ENCODE data around the gene ZNF575. TPM values are rescaled to one million over a fixed set of nuclear protein-coding genes. Genes with fewer than 3 reads are reported as not detected.

Gene ZNF575
- polyA plus RNA-seq, 1 donor from 2014 or later: not detected

GRCh38 chr19:43551399-43552197 lies 18.6 kb downstream of the ZNF575 start:
- Histone ChIP-seq H3F3A (ENCODE audit: insufficient read depth, low read length, poor library complexity, severe bottlenecking) (no peaks in the 10 kb centered on the region), H3K27me3 (ENCODE audit: insufficient read depth, low read depth, low read length) (no peaks in the 10 kb centered on the region), H3K36me3 (ENCODE audit: insufficient read depth, low read length) (no peaks in the 10 kb centered on the region), H3K79me2 (replicated peaks; ENCODE audit: insufficient read depth, low read length) (no peaks in the 10 kb centered on the region), H2AFZ (ENCODE audit: low read depth, low read length) (no peak overlapping the region), H3K9ac (ENCODE audit: low read length) (no peak overlapping the region), H4K20me1 (ENCODE audit: insufficient read depth) (no peaks in the 10 kb centered on the region), H3K4me2 (ENCODE audit: low read length) (no peak overlapping the region), H3K4me3 (ENCODE audit: low read length) (no peak overlapping the region), H3K9me3 (ENCODE audit: low read length) (no peaks in the 10 kb centered on the region), H3K27ac (ENCODE audit: low read length) (no peak overlapping the region), H3K9me2 (ENCODE audit: insufficient read depth, low read length) (no peaks in the 10 kb centered on the region)
- TF ChIP-seq POLR2AphosphoS5 (IDR thresholded peaks at IDR 0.05): no peak
- no peak for TF ChIP-seq EZH2 (IDR thresholded peaks at IDR 0.05; ENCODE audit: borderline replicate concordance, insufficient read depth, low read length, poor library complexity, severe bottlenecking)
- TF ChIP-seq CTCF (IDR thresholded peaks at IDR 0.05; ENCODE audit: poor library complexity, severe bottlenecking): no peak
- no peak for TF ChIP-seq EP300 (conservative IDR thresholded peaks at IDR 0.05; ENCODE audit: poor library complexity, severe bottlenecking)
- TF ChIP-seq, protein P1, sequence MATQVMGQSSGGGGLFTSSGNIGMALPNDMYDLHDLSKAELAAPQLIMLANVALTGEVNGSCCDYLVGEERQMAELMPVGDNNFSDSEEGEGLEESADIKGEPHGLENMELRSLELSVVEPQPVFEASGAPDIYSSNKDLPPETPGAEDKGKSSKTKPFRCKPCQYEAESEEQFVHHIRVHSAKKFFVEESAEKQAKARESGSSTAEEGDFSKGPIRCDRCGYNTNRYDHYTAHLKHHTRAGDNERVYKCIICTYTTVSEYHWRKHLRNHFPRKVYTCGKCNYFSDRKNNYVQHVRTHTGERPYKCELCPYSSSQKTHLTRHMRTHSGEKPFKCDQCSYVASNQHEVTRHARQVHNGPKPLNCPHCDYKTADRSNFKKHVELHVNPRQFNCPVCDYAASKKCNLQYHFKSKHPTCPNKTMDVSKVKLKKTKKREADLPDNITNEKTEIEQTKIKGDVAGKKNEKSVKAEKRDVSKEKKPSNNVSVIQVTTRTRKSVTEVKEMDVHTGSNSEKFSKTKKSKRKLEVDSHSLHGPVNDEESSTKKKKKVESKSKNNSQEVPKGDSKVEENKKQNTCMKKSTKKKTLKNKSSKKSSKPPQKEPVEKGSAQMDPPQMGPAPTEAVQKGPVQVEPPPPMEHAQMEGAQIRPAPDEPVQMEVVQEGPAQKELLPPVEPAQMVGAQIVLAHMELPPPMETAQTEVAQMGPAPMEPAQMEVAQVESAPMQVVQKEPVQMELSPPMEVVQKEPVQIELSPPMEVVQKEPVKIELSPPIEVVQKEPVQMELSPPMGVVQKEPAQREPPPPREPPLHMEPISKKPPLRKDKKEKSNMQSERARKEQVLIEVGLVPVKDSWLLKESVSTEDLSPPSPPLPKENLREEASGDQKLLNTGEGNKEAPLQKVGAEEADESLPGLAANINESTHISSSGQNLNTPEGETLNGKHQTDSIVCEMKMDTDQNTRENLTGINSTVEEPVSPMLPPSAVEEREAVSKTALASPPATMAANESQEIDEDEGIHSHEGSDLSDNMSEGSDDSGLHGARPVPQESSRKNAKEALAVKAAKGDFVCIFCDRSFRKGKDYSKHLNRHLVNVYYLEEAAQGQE (IDR thresholded peaks at IDR 0.05; ENCODE audit: borderline replicate concordance): no peak
- TF ChIP-seq MXI1 (conservative IDR thresholded peaks at IDR 0.05; ENCODE audit: poor library complexity, severe bottlenecking): no peak
- TF ChIP-seq SMC3 (conservative IDR thresholded peaks at IDR 0.05; ENCODE audit: poor library complexity): no peak
- TF ChIP-seq TAF1 (IDR thresholded peaks at IDR 0.05; ENCODE audit: low read depth): no peak
- TF ChIP-seq RAD21 (conservative IDR thresholded peaks at IDR 0.05): no peak

DNA sequence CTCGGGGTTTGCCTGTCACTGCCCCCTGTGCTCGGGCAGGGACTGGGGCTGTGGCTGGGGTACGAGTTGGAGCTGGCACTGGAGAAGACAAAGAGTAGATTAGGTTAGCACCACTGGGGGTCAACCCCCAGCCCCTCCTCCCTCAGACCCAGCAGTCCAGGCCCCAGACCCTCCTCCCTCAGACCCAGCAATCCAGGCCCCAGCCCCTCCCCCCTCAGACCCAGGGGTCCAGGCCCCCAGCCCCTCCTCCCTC lies 19.1 kb downstream of the ZNF575 start:
- no peaks in the 10 kb centered on the region for H3K36me3 ChIP-seq (ENCODE audit: insufficient read depth, low read length)
- no peaks in the 10 kb centered on the region for H3K27me3 ChIP-seq (ENCODE audit: insufficient read depth, low read depth, low read length)
- no peaks in the 10 kb centered on the region for H3K9me3 ChIP-seq (ENCODE audit: low read length)
- H3K4me2 ChIP-seq (ENCODE audit: low read length): no peak overlapping the region
- H3K4me3 ChIP-seq (ENCODE audit: low read length): no peak overlapping the region
- no peak overlapping the region for H2AFZ ChIP-seq (ENCODE audit: low read depth, low read length)
- no peaks in the 10 kb centered on the region for H4K20me1 ChIP-seq (ENCODE audit: insufficient read depth)
- no peak for TF ChIP-seq TAF1 (IDR thresholded peaks at IDR 0.05; ENCODE audit: low read depth)
- no peak for TF ChIP-seq CTCF (IDR thresholded peaks at IDR 0.05; ENCODE audit: poor library complexity, severe bottlenecking)
- TF ChIP-seq RAD21 (conservative IDR thresholded peaks at IDR 0.05): no peak
- no peak for TF ChIP-seq MXI1 (conservative IDR thresholded peaks at IDR 0.05; ENCODE audit: poor library complexity, severe bottlenecking)
- TF ChIP-seq EZH2 (IDR thresholded peaks at IDR 0.05; ENCODE audit: borderline replicate concordance, insufficient read depth, low read length, poor library complexity, severe bottlenecking): no peak
- no peak for TF ChIP-seq POLR2AphosphoS5 (IDR thresholded peaks at IDR 0.05)
- no peak for TF ChIP-seq EP300 (conservative IDR thresholded peaks at IDR 0.05; ENCODE audit: poor library complexity, severe bottlenecking)
- TF ChIP-seq, protein P1 (IDR thresholded peaks at IDR 0.05; ENCODE audit: borderline replicate concordance): no peak
- TF ChIP-seq SMC3 (conservative IDR thresholded peaks at IDR 0.05; ENCODE audit: poor library complexity): no peak
- H3K9me2 ChIP-seq (ENCODE audit: insufficient read depth, low read length): no peaks in the 10 kb centered on the region
- no peaks in the 10 kb centered on the region for H3F3A ChIP-seq (ENCODE audit: insufficient read depth, low read length, poor library complexity, severe bottlenecking)
- no peaks in the 10 kb centered on the region for H3K79me2 ChIP-seq (replicated peaks; ENCODE audit: insufficient read depth, low read length)
- H3K9ac ChIP-seq (ENCODE audit: low read length): no peak overlapping the region
- no peak overlapping the region for H3K27ac ChIP-seq (ENCODE audit: low read length)
